HFFc6 (cell line): ENCODE results near the gene NHLRC1. TPM values are rescaled to one million over a fixed set of nuclear protein-coding genes. Genes with fewer than 3 reads are reported as not detected.

Experiments
- DNase-seq: peaks from one replicate; pipeline ENCODE4 v3.0.0-alpha.2; 2018
- H3K27ac Mint-ChIP-seq: 2 replicates; pipeline ENCODE4 v1.8.0; 2020; ENCODE audit warnings: mild to moderate bottlenecking, mixed read lengths
- H3K27me3 Mint-ChIP-seq: 2 replicates; pipeline ENCODE4 v1.8.0; 2021; ENCODE audit warnings: mild to moderate bottlenecking, moderate library complexity, mixed read lengths; ENCODE audit not compliant: insufficient read depth
- H3K36me3 Mint-ChIP-seq: 2 replicates; pipeline ENCODE4 v1.8.0; 2021; ENCODE audit warnings: low read depth, mixed read lengths
- H3K4me1 Mint-ChIP-seq: 2 replicates; pipeline ENCODE4 v1.8.0; 2020; ENCODE audit warnings: low read depth, mixed read lengths
- H3K4me3 Mint-ChIP-seq: 2 replicates; pipeline ENCODE4 v1.8.0; 2020; ENCODE audit warnings: mild to moderate bottlenecking, moderate library complexity, mixed read lengths
- H3K9me3 Mint-ChIP-seq: 2 replicates; pipeline ENCODE4 v1.8.0; 2020; ENCODE audit warnings: mild to moderate bottlenecking, mixed read lengths
- CTCF ChIP-seq: fragments of 200-600 bp; sonication (generic); IDR thresholded peaks from 2 replicates; pipeline ENCODE4 v1.5.0; 2021; ENCODE audit warnings: antibody characterized with exemption, mild to moderate bottlenecking
- total RNA-seq, 6 experiments: library from RNA; stranded (reverse); fragmentation: NEBNext Ultra II Directional; extraction: Animal tissue kit (Norgen Biotek cat#: 25700); gene quantifications; 2 replicates in 1 of 6; 3 replicates in 5 of 6; pipeline ENCODE4 v1.2.3, GENCODE V29; 2021

Gene NHLRC1
- total RNA-seq, 6 experiments from 2014 or later, result 1.2 to 1.9 (median 1.4) TPM

GRCh38 chr6:18081025-18081668, 41.3 kb downstream of the NHLRC1 start:
- H3K27me3 Mint-ChIP-seq, result no peaks in the 10 kb centered on the region; the same call in 1 of the 2 replicates
- H3K27ac Mint-ChIP-seq, result no peak overlapping the region
- H3K4me3 Mint-ChIP-seq, result no peak overlapping the region
- no peak for DNase-seq
- TF ChIP-seq CTCF, result no peak
- peaks cover 9% of the 10 kb centered on the region; the same call in 1 of the 2 replicates for H3K4me1 Mint-ChIP-seq
- no peaks in the 10 kb centered on the region for H3K9me3 Mint-ChIP-seq
- 0 out of 2 replicates have a peak, but pooled peaks cover 4% of the 10 kb centered on the region for H3K36me3 Mint-ChIP-seq

GRCh38 chr6:18080544-18080943, 41.9 kb downstream of the NHLRC1 start:
- Mint-ChIP-seq H3K36me3 (peaks cover 8% of the 10 kb centered on the region), H3K9me3 (peaks cover 4% of the 10 kb centered on the region), H3K27me3 (no peaks in the 10 kb centered on the region; the same call in 1 of the 2 replicates), H3K4me3 (no peak overlapping the region), H3K27ac (no peak overlapping the region), H3K4me1 (peaks cover 9% of the 10 kb centered on the region; the same call in 1 of the 2 replicates)
- no peak for TF ChIP-seq CTCF
- DNase-seq, result no peak

- Mint-ChIP-seq H3K4me1 (peaks cover 9% of the 10 kb centered on the region; the same call in 1 of the 2 replicates), H3K27ac (no peak overlapping the region), H3K27me3 (peaks cover 2% of the 10 kb centered on the region), H3K36me3 (peaks cover 16% of the 10 kb centered on the region), H3K4me3 (no peak overlapping the region), H3K9me3 (peaks cover 8% of the 10 kb centered on the region)
- no peak for DNase-seq
- TF ChIP-seq CTCF, result no peak
Measured at GRCh38 chr6:18078866-18079265, 43.6 kb downstream of the NHLRC1 start.

- TF ChIP-seq CTCF, result no peak
Measured at GRCh38 chr6:18076231-18076630, 46.2 kb downstream of the NHLRC1 start.

GRCh38 chr6:18072841-18073240, 49.6 kb downstream of the NHLRC1 start:
- Mint-ChIP-seq H3K27ac (no peak overlapping the region), H3K4me1 (no peaks in the 10 kb centered on the region), H3K27me3 (peaks cover 5% of the 10 kb centered on the region), H3K36me3 (peaks cover 20% of the 10 kb centered on the region), H3K9me3 (peaks cover 14% of the 10 kb centered on the region), H3K4me3 (no peak overlapping the region)
- DNase-seq, result no peak
- TF ChIP-seq CTCF, result no peak

More at GRCh38 chr6:18076231-18076630, 46.2 kb downstream of the NHLRC1 start:
- no peak for DNase-seq
- peaks cover 2% of the 10 kb centered on the region for H3K27me3 Mint-ChIP-seq
- peaks cover 14% of the 10 kb centered on the region for H3K9me3 Mint-ChIP-seq
- no peak overlapping the region for H3K27ac Mint-ChIP-seq
- no peak overlapping the region for H3K4me3 Mint-ChIP-seq
- peaks cover 16% of the 10 kb centered on the region for H3K36me3 Mint-ChIP-seq
- peaks cover 2% of the 10 kb centered on the region; the same call in 1 of the 2 replicates for H3K4me1 Mint-ChIP-seq
